ENCODE results near the gene STRIP1.

DNA sequence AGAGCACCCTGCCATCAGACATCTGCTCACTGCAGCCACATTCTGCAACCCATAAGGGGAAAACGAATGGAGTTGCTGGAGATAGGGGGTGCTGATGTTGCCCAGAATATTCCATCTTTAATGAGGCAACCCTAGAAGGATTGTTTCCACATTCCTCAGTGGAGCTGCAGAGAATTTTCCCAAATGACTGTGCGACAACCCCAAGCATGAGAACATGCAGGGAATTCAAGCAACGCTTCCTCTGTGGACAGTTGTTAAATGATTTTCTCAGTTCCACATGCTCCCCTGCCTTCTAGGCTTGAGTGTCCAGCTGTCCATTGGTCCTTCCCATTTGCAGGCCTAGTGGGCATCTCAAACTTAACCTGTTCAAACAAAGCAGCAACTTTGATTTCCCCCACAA is 57.4 kb downstream of the STRIP1 start:
- TF ChIP-seq, protein P1, sequence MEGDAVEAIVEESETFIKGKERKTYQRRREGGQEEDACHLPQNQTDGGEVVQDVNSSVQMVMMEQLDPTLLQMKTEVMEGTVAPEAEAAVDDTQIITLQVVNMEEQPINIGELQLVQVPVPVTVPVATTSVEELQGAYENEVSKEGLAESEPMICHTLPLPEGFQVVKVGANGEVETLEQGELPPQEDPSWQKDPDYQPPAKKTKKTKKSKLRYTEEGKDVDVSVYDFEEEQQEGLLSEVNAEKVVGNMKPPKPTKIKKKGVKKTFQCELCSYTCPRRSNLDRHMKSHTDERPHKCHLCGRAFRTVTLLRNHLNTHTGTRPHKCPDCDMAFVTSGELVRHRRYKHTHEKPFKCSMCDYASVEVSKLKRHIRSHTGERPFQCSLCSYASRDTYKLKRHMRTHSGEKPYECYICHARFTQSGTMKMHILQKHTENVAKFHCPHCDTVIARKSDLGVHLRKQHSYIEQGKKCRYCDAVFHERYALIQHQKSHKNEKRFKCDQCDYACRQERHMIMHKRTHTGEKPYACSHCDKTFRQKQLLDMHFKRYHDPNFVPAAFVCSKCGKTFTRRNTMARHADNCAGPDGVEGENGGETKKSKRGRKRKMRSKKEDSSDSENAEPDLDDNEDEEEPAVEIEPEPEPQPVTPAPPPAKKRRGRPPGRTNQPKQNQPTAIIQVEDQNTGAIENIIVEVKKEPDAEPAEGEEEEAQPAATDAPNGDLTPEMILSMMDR (IDR thresholded peaks at IDR 0.05), result no peak
- TF ChIP-seq POLR2A (IDR thresholded peaks at IDR 0.05), result no peak

Data from right lobe of liver (tissue), 4 donors.